ENCODE measurements around the gene MYH7B.

- no peak for TF ChIP-seq TARDBP (IDR thresholded peaks at IDR 0.05)
- TF ChIP-seq BHLHE40 (IDR thresholded peaks at IDR 0.05; ENCODE audit: borderline replicate concordance), result no peak
- TF ChIP-seq NFRKB (IDR thresholded peaks at IDR 0.05), result no peak
- TF ChIP-seq SP1 (IDR thresholded peaks at IDR 0.05), result no peak
- no peak for TF ChIP-seq SUZ12 (IDR thresholded peaks at IDR 0.05)
- TF ChIP-seq L3MBTL2 (conservative IDR thresholded peaks at IDR 0.05), result no peak
Observed at GRCh38 chr20:34999782-35000181, 44.1 kb downstream of the MYH7B start.
